Measurements from ENCODE around the gene USP53. TPM values are rescaled to one million over a fixed set of nuclear protein-coding genes. Genes with fewer than 3 reads are reported as not detected.
"Not testable (repeated sequence)": the region's sequence is repeated elsewhere in the genome, so short reads cannot be mapped to it uniquely, and the experiment has no call there.

USP53 gene
- total RNA-seq, 3 donors from 2014 or later (not counting 1 experiment from before 2014, with no cell fraction given) = 8.9 to 10.5 (median 9.3) TPM

GRCh38 chr4:119328695-119329094 lies 116.2 kb downstream of the USP53 start:
- no peaks in the 10 kb centered on the region for H3K9me3 Mint-ChIP-seq
- WGBS (ENCODE audit: insufficient coverage) = 78% methylated on average over 1 of the region's 2 CpGs
- ATAC-seq = no peak
- Histone ChIP-seq H3K4me3 (ENCODE audit: low read length) (no peak overlapping the region), H3K27me3 (ENCODE audit: control insufficient read depth, insufficient read depth, low read length) (no peaks in the 10 kb centered on the region), H3K36me3 (ENCODE audit: control insufficient read depth, insufficient read depth, low read length) (no peaks in the 10 kb centered on the region), H3K9me3 (ENCODE audit: control insufficient read depth, insufficient read depth, low read length) (no peaks in the 10 kb centered on the region), H3K4me1 (ENCODE audit: control insufficient read depth, insufficient read depth, low read length) (no peaks in the 10 kb centered on the region), H3K27ac (ENCODE audit: low read length) (no peak overlapping the region)
- intact Hi-C loops (cut with micrococcal nuclease) = no loop called here
- H3K4me1 Mint-ChIP-seq = no peaks in the 10 kb centered on the region
- H3K4me3 Mint-ChIP-seq = no peak overlapping the region
- no peak for DNase-seq
- TF ChIP-seq CTCF (IDR thresholded peaks at IDR 0.05) = no peak
- no peak overlapping the region for H3K27ac Mint-ChIP-seq
- H3K36me3 Mint-ChIP-seq = no peaks in the 10 kb centered on the region
- peaks cover 0 to 10% of the 10 kb centered on the region in 2 donors for H3K27me3 Mint-ChIP-seq (ENCODE audit: low read depth in 2 of 2)

GRCh38 chr4:119329835-119330620 lies 117.5 kb downstream of the USP53 start:
- H3K4me3 Mint-ChIP-seq = no peak overlapping the region
- Histone ChIP-seq H3K9me3 (ENCODE audit: control insufficient read depth, insufficient read depth, low read length) (no peaks in the 10 kb centered on the region), H3K27me3 (ENCODE audit: control insufficient read depth, insufficient read depth, low read length) (no peaks in the 10 kb centered on the region), H3K4me3 (ENCODE audit: low read length) (no peak overlapping the region), H3K4me1 (ENCODE audit: control insufficient read depth, insufficient read depth, low read length) (no peaks in the 10 kb centered on the region), H3K36me3 (ENCODE audit: control insufficient read depth, insufficient read depth, low read length) (no peaks in the 10 kb centered on the region), H3K27ac (ENCODE audit: low read length) (no peak overlapping the region)
- no peaks in the 10 kb centered on the region for H3K9me3 Mint-ChIP-seq
- H3K4me1 Mint-ChIP-seq = no peaks in the 10 kb centered on the region
- no peak for TF ChIP-seq CTCF (IDR thresholded peaks at IDR 0.05)
- no peak for DNase-seq
- 43% methylated on average over 1 of the region's 2 CpGs for WGBS (ENCODE audit: insufficient coverage)
- H3K27me3 Mint-ChIP-seq (ENCODE audit: low read depth in 2 of 2) = peaks cover 0 to 10% of the 10 kb centered on the region in 2 donors
- H3K36me3 Mint-ChIP-seq = no peaks in the 10 kb centered on the region
- no peak overlapping the region for H3K27ac Mint-ChIP-seq
- intact Hi-C loops (cut with micrococcal nuclease) = no loop called here
- no peak for ATAC-seq

- H3K27me3 Mint-ChIP-seq (ENCODE audit: low read depth in 2 of 2); H3K27me3 ChIP-seq (ENCODE audit: control insufficient read depth, insufficient read depth, low read length); H3K27ac Mint-ChIP-seq; ATAC-seq; H3K9me3 Mint-ChIP-seq; H3K4me1 ChIP-seq (ENCODE audit: control insufficient read depth, insufficient read depth, low read length); DNase-seq; H3K9me3 ChIP-seq (ENCODE audit: control insufficient read depth, insufficient read depth, low read length); H3K4me3 Mint-ChIP-seq; H3K27ac ChIP-seq (ENCODE audit: low read length); H3K4me3 ChIP-seq (ENCODE audit: low read length); H3K36me3 ChIP-seq (ENCODE audit: control insufficient read depth, insufficient read depth, low read length); H3K36me3 Mint-ChIP-seq; intact Hi-C loops (cut with micrococcal nuclease); H3K4me1 Mint-ChIP-seq: not testable (repeated sequence)
- WGBS (ENCODE audit: insufficient coverage) = 84% methylated on average over 3 of the region's 4 CpGs
Measured at GRCh38 chr4:119336332-119336979, 123.9 kb downstream of the USP53 start.

GRCh38 chr4:119337010-119337409 lies 124.5 kb downstream of the USP53 start:
- no peak for DNase-seq
- Mint-ChIP-seq H3K9me3 (no peaks in the 10 kb centered on the region), H3K27me3 (ENCODE audit: low read depth in 2 of 2) (no peaks in the 10 kb centered on the region), H3K4me1 (no peaks in the 10 kb centered on the region), H3K27ac (no peak overlapping the region), H3K36me3 (no peaks in the 10 kb centered on the region), H3K4me3 (no peak overlapping the region)
- Histone ChIP-seq H3K4me3 (ENCODE audit: low read length) (no peak overlapping the region), H3K27ac (ENCODE audit: low read length) (no peak overlapping the region), H3K36me3 (ENCODE audit: control insufficient read depth, insufficient read depth, low read length) (no peaks in the 10 kb centered on the region), H3K9me3 (ENCODE audit: control insufficient read depth, insufficient read depth, low read length) (no peaks in the 10 kb centered on the region), H3K27me3 (ENCODE audit: control insufficient read depth, insufficient read depth, low read length) (no peaks in the 10 kb centered on the region), H3K4me1 (ENCODE audit: control insufficient read depth, insufficient read depth, low read length) (no peaks in the 10 kb centered on the region)
- no peak for ATAC-seq
- intact Hi-C loops (cut with micrococcal nuclease) = no loop called here
- TF ChIP-seq CTCF (IDR thresholded peaks at IDR 0.05) = no peak
- 9% methylated on average over 1 of the region's 1 CpG for WGBS (ENCODE audit: insufficient coverage)

- ATAC-seq; H3K4me1 Mint-ChIP-seq; H3K36me3 ChIP-seq (ENCODE audit: control insufficient read depth, insufficient read depth, low read length); DNase-seq; H3K9me3 Mint-ChIP-seq; H3K27ac ChIP-seq (ENCODE audit: low read length); intact Hi-C loops (cut with micrococcal nuclease); H3K27me3 Mint-ChIP-seq (ENCODE audit: low read depth in 2 of 2); H3K36me3 Mint-ChIP-seq; H3K4me3 ChIP-seq (ENCODE audit: low read length); H3K9me3 ChIP-seq (ENCODE audit: control insufficient read depth, insufficient read depth, low read length); H3K27me3 ChIP-seq (ENCODE audit: control insufficient read depth, insufficient read depth, low read length); H3K4me1 ChIP-seq (ENCODE audit: control insufficient read depth, insufficient read depth, low read length); H3K27ac Mint-ChIP-seq; H3K4me3 Mint-ChIP-seq: not testable (repeated sequence)
Measured at GRCh38 chr4:119339895-119340294, 127.4 kb downstream of the USP53 start.

- H3K9me3 Mint-ChIP-seq; H3K4me1 Mint-ChIP-seq; intact Hi-C loops (cut with micrococcal nuclease); H3K36me3 Mint-ChIP-seq; H3K27me3 ChIP-seq (ENCODE audit: control insufficient read depth, insufficient read depth, low read length); DNase-seq; H3K4me3 Mint-ChIP-seq; H3K4me1 ChIP-seq (ENCODE audit: control insufficient read depth, insufficient read depth, low read length); H3K36me3 ChIP-seq (ENCODE audit: control insufficient read depth, insufficient read depth, low read length); H3K9me3 ChIP-seq (ENCODE audit: control insufficient read depth, insufficient read depth, low read length); H3K27me3 Mint-ChIP-seq (ENCODE audit: low read depth in 2 of 2); H3K27ac Mint-ChIP-seq; ATAC-seq; H3K27ac ChIP-seq (ENCODE audit: low read length); H3K4me3 ChIP-seq (ENCODE audit: low read length): not testable (repeated sequence)
- no CpG with 5 or more reads among the region's 2 CpGs for WGBS (ENCODE audit: insufficient coverage)
Measured at GRCh38 chr4:119343293-119343692, 130.8 kb downstream of the USP53 start.
